GM18951 (cell line): ENCODE data around the gene SYT6.

Experiments
- POLR2A ChIP-seq: IDR thresholded peaks from 4 replicates; pipeline ENCODE4 v1.6.1; 2011; ENCODE audit warnings: mild to moderate bottlenecking; ENCODE audit not compliant: insufficient read length, insufficient read depth; ENCODE audit errors: extremely low read depth
- in situ Hi-C: fragments of 300-500 bp; cut with MboI; formaldehyde crosslinking; loops from one replicate; pipeline ENCODE4 v1.12.0; 2022; ENCODE audit warnings: low sequenced_read_pairs, mixed read lengths, inconsistent platforms; ENCODE audit not compliant: unreplicated experiment

SYT6 gene

DNA sequence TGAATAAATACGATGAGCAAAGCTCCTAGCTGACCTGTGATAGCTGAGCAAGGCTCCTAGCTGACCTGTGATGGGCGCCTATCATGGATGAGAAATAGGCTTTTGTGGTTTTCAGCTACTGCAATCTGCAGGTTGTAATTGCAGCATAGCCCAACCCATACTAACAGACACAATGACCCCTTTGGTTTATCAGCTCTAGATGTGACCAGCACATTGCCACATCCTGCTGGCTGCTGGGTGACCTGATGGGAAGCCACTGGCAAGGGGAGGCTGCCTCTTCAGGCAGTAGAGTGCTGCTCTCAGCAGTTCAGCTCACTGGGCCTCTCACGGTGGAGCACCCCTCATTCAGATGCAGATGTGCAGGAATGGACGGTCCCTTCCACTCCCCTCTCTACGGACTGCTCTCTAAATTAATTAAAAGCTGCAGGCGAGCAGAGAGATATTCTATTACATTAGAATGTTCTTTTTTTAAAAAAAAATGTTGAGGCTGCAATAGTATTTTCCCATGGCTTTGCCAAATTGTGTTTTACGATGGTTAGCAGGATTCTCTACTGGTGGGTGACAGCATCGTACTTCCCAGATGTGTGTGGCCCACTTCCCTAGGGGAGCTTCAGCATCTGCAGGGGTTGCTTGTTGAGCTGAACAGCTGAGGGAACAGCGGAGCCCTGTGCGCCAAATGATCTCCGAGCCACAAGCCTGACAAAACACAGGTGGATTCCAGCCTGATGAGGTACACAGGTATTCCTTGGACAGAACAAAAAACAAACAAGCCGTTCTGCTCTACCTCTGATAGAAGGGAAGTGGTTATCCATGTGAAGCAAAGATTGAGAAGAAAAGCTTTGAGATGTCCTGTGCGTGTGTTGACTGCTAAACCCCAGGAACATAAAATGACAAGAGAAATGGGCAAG lies 65.0 kb downstream of the SYT6 start:
- in situ Hi-C loops: no loop called here
- TF ChIP-seq POLR2A: no peak

DNA sequence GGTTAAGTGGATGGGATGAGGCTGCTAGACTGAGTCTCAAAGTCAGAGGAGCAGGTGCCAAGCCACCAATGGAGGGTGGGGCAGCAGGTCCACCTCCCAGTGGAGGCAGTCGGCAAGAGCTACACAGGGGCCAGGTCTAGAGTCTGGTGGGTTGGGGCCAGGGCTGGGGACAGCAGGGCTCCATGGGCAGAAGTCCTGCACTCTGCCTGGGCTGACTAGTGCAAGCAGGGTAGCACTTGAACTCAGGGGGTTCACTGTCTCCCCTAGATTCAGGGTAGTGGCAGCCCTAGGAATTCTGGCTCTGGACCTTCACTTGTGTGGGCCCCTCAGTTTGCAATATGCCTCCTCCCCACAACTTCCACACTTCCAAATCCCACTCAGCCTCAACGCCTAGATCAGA lies 66.2 kb downstream of the SYT6 start:
- no peak for TF ChIP-seq POLR2A
- in situ Hi-C loops: no loop called here

- TF ChIP-seq POLR2A: no peak
- in situ Hi-C loops: no loop called here
Observed at GRCh38 chr1:114086601-114087368, 66.9 kb downstream of the SYT6 start.

DNA sequence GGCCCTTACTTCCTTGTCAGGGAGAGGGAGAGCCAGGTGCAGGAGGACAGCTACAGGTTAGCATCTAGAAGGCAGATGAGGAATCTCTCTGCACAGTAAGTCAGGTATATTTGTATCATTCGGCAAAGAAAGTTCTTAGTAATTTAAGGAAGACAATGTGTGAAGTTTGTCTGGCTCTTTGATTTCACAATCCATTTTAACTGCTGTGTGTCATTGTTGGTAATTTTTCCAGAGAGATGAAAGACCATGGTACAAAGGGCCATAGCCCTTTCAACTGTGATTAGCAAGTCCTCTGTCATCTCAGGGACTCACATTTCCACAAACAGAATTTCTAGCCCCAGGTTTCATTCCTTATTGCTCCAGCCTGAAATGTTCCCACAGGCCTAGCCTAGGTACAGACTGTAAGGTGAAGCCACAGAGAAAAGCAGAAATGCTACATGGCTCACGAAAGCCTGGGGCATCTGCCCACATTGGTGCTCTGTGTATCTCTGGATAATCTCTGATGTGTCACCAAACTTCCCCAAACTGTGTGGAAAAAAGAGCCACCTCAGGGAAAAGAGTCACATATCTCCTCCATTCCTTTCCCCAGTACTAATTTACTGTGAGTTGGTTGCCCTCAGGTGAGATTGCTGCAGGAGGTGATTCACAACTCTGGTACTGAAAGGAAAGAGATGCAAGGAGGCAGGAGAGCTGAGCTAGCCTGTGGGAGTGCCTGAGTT lies 70.6 kb downstream of the SYT6 start:
- in situ Hi-C loops: no loop called here
- TF ChIP-seq POLR2A: no peak

DNA sequence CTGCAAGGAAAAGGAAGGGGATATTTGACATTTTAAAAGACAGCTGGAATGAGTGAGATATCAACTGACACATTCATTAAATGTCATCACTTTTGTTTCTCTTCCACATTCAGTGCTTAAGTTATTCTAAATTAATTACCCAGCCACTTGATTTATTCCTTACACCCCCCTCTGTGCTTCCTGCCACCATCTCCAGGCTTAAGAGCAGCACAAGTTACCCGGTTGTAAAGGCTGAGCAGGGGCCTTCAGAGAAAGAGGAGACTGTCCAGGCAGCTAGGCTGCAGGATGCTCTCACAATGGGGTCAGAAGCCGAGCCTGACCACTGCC lies 71.4 kb downstream of the SYT6 start:
- TF ChIP-seq POLR2A: no peak
- in situ Hi-C loops: no loop called here

GRCh38 chr1:114081437-114082303 lies 72.0 kb downstream of the SYT6 start:
- TF ChIP-seq POLR2A: no peak
- in situ Hi-C loops: no loop called here

- in situ Hi-C loops: no loop called here
- TF ChIP-seq POLR2A: no peak
Observed at GRCh38 chr1:114080511-114081436, 72.9 kb downstream of the SYT6 start.

DNA sequence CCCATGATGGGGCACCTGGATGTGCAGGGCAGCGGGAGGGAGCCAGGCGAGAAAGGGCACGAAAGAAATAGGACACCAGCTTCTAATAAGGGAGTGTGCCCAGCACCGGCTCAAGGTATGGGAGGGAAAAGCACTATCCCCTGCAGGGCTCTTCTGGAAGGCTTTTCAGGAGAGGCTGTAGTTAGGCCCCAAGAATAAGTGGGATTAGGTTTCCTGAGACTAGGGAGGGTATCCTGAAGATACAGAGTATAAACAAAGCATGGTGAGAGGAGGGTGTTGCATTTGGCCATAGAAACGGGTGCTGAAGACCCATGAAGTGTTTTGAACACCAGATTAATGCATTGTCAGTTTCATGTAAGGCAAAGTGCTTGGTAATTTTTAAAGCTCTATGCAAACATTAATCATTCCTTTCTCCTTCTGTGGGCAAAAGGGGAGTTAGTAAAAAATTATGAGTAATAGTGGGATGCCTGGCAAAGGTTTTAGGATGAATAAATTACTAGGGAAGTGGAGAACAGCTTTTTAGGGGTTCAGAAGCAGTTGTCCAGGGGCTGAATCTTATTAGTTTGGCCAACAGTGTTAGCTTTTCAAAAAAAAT lies 74.0 kb downstream of the SYT6 start:
- in situ Hi-C loops: no loop called here
- TF ChIP-seq POLR2A: no peak

DNA sequence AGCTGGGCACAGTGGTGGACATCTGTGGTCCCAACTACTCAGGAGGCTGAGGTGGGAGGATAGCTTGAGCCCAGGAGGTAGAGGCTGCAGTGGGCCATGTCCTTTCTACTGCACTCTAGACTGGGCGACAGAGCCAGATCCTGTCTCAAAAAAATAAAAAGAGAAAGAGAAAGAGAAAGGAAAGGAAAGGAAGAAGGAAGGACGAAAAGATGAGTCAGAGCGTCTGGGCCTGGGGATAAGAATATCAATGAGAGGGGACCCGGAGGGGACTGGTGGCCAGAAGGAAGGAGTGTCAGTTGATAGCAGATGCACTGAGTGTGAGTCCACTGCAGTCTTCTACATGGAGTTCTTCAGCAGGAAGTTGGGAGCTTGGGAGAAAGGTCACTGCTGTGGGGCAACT lies 75.6 kb downstream of the SYT6 start:
- in situ Hi-C loops: no loop called here
- TF ChIP-seq POLR2A: no peak

GRCh38 chr1:114077188-114077587 lies 76.5 kb downstream of the SYT6 start:
- no peak for TF ChIP-seq POLR2A
- in situ Hi-C loops: no loop called here

DNA sequence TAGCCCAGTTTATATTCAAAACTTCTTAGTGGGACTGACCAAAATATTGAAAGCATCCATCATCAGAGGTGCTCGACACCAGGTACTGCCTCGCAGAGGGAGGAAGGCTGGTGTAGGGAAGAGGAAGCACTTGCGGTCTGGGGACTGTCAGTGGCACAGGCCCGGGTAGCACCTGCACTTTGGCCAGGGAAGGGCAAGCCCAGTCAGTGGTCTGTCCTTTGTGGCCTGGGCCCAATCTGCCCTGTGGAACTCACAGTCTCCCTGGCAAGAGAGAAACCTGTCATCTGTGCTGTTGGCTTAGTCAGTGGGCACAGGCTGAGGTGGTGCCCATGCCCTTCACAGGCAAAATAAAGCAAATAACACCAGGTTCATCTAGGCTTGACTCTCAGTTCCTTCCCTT lies 77.4 kb downstream of the SYT6 start:
- TF ChIP-seq POLR2A: no peak
- in situ Hi-C loops: no loop called here
